HG03196 (cell line): ENCODE results near the gene PIK3R5.

Experiments used
- ATAC-seq: cut with Tn5 transposase; IDR thresholded peaks from one replicate; pipeline ENCODE4 v1.9.1; 2021; ENCODE audit not compliant: unreplicated experiment

Gene PIK3R5

GRCh38 chr17:8955021-8955959 is 10.2 kb downstream of the PIK3R5 start:
- ATAC-seq, result no peak

GRCh38 chr17:8954339-8954738 is 11.2 kb downstream of the PIK3R5 start:
- ATAC-seq, result peak; percentile 64

GRCh38 chr17:8953156-8953885 is 12.2 kb downstream of the PIK3R5 start:
- no peak for ATAC-seq

GRCh38 chr17:8952191-8952590 is 13.3 kb downstream of the PIK3R5 start:
- no peak for ATAC-seq

GRCh38 chr17:8951206-8951605 is 14.3 kb downstream of the PIK3R5 start:
- no peak for ATAC-seq

- ATAC-seq, result no peak
These were observed 16.3 kb downstream of the PIK3R5 start for GRCh38 chr17:8949061-8949661.

GRCh38 chr17:8948462-8948861 is 17.0 kb downstream of the PIK3R5 start:
- ATAC-seq, result no peak

GRCh38 chr17:8947201-8947600 is 18.3 kb downstream of the PIK3R5 start:
- ATAC-seq, result no peak

- ATAC-seq, result no peak
These were observed 19.0 kb downstream of the PIK3R5 start for GRCh38 chr17:8946476-8946875.

GRCh38 chr17:8946071-8946470 is 19.4 kb downstream of the PIK3R5 start:
- ATAC-seq, result no peak

- no peak for ATAC-seq
These were observed 20.8 kb downstream of the PIK3R5 start for GRCh38 chr17:8944748-8945147.

GRCh38 chr17:8944083-8944482 is 21.4 kb downstream of the PIK3R5 start:
- no peak for ATAC-seq

- no peak for ATAC-seq
These were observed 23.4 kb downstream of the PIK3R5 start for GRCh38 chr17:8941980-8942622.

GRCh38 chr17:8941520-8941919 is 24.0 kb downstream of the PIK3R5 start:
- peak; percentile 59 for ATAC-seq

GRCh38 chr17:8940866-8941471 is 24.5 kb downstream of the PIK3R5 start:
- ATAC-seq, result no peak

GRCh38 chr17:8939496-8940334 is 25.8 kb downstream of the PIK3R5 start:
- ATAC-seq, result peak; percentile 27

- no peak for ATAC-seq
These were observed 26.6 kb downstream of the PIK3R5 start for GRCh38 chr17:8938933-8939332.

GRCh38 chr17:8935191-8935590 is 30.3 kb downstream of the PIK3R5 start:
- ATAC-seq, result peak; percentile 45

GRCh38 chr17:8934346-8934745 is 31.2 kb downstream of the PIK3R5 start:
- ATAC-seq, result no peak

- ATAC-seq, result no peak
These were observed 34.9 kb downstream of the PIK3R5 start for GRCh38 chr17:8930649-8931048.
